ENCODE data around the gene COG6.

Gene COG6

DNA sequence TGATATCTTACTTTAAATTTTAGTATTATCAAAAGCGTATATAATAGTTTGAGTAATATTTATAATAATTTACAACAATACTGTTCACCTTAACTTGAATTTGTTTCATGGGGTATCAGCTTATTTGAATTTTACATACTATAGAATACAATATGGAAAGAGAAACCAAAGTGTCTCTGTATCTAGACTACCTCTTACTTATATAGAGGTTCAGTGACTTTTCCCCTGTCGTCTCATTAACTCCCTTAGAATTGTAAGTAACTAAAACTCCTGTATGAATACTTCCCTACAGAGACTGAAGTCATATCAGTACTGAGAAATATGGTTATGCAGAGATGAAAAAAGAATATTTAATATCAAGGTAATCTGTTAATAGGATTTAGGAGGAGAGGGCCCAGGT is 26.8 kb downstream of the COG6 start:
- peaks cover 33% of the 10 kb centered on the region for H3K36me3 ChIP-seq (ENCODE audit: control insufficient read depth, insufficient read depth, low read length)
- no peaks in the 10 kb centered on the region for H3K9me3 ChIP-seq (ENCODE audit: control insufficient read depth, insufficient read depth, low read length)
- H3K9ac ChIP-seq (ENCODE audit: low read depth, low read length): no peak overlapping the region
- H3K4me3 ChIP-seq (ENCODE audit: low read depth, low read length): no peak overlapping the region
- no peaks in the 10 kb centered on the region for H3K4me1 ChIP-seq (ENCODE audit: control insufficient read depth, insufficient read depth, low read length)
- H3K27ac ChIP-seq (ENCODE audit: low read depth, low read length): no peak overlapping the region
- no peaks in the 10 kb centered on the region for H3K27me3 ChIP-seq (ENCODE audit: control insufficient read depth, insufficient read depth, low read length)

DNA sequence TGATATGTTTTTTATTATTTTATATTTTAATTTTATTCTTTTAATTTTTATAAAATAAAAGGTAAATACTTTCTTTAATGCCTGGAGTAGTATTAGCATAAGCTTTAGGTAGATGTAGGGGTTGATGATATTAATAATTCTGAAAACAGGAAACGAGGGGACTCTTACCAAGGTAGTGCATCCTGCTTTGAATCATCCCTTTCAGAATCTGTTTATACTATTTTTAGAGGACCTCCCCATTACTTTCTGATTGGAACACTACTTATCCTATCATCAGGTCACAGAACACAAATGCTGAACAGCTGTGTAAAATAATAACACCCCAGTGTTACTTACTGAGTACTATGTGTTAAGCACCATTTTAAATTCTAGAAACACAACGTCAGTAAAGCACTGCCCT is 27.3 kb downstream of the COG6 start:
- Histone ChIP-seq H3K36me3 (ENCODE audit: control insufficient read depth, insufficient read depth, low read length) (peaks cover 33% of the 10 kb centered on the region), H3K9ac (ENCODE audit: low read depth, low read length) (no peak overlapping the region), H3K27me3 (ENCODE audit: control insufficient read depth, insufficient read depth, low read length) (no peaks in the 10 kb centered on the region), H3K27ac (ENCODE audit: low read depth, low read length) (no peak overlapping the region), H3K4me3 (ENCODE audit: low read depth, low read length) (no peak overlapping the region), H3K9me3 (ENCODE audit: control insufficient read depth, insufficient read depth, low read length) (no peaks in the 10 kb centered on the region), H3K4me1 (ENCODE audit: control insufficient read depth, insufficient read depth, low read length) (no peaks in the 10 kb centered on the region)

DNA sequence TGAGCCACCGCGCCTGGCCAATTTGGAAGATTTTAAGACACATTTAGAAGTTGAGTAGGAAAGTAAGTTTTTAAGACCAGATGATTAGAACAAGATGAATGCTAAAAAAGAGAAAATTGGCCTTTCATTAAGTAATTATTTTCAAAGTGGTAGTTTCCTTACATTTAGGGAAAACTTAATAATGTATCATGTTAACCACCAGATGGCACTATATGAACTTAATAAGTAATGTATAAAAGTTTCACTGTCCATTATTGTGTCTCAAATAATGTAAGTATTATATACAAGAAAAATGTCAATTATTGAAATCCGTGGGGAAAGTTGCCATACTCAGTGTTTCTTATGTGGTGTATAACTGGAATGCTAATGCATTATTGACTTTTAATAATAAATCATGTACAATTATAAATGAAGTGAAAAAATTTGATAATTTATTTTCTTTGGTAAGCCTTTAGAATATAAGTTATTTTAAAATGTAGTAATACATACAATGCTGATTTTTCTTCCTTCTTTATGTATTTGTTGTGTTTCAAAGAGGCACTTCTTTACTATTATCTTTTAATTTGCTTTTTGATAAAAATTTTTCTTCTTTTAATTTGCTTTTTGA is 29.2 kb downstream of the COG6 start:
- H3K9ac ChIP-seq (ENCODE audit: low read depth, low read length): no peak overlapping the region
- H3K4me1 ChIP-seq (ENCODE audit: control insufficient read depth, insufficient read depth, low read length): no peaks in the 10 kb centered on the region
- no peak overlapping the region for H3K27ac ChIP-seq (ENCODE audit: low read depth, low read length)

DNA sequence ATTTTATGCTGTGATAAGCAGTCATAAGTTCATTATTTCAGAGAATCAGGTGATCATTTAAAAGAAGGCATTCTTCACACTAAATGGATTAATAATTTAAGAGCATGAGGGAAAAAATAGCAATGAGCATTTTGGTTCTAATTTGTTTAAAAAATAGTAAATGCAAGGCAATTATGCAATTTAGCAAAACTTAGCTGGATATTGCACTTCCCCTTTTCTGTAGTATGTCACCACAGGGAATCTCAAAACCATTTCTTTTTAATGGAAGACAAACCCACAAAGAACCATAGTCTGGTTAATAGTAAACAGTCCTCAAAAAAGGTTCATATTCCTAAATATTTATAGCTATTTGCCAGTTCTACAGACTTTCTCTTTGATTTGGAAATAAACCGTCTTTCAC is 30.2 kb downstream of the COG6 start:
- no peaks in the 10 kb centered on the region for H3K27me3 ChIP-seq (ENCODE audit: control insufficient read depth, insufficient read depth, low read length)
- H3K36me3 ChIP-seq (ENCODE audit: control insufficient read depth, insufficient read depth, low read length): peaks cover 19% of the 10 kb centered on the region
- no peaks in the 10 kb centered on the region for H3K9me3 ChIP-seq (ENCODE audit: control insufficient read depth, insufficient read depth, low read length)
- H3K9ac ChIP-seq (ENCODE audit: low read depth, low read length): no peak overlapping the region
- H3K4me3 ChIP-seq (ENCODE audit: low read depth, low read length): no peak overlapping the region
- H3K27ac ChIP-seq (ENCODE audit: low read depth, low read length): no peak overlapping the region
- H3K4me1 ChIP-seq (ENCODE audit: control insufficient read depth, insufficient read depth, low read length): no peaks in the 10 kb centered on the region

More for the DNA sequence above, 29.2 kb downstream of the COG6 start:
- peaks cover 29% of the 10 kb centered on the region for H3K36me3 ChIP-seq (ENCODE audit: control insufficient read depth, insufficient read depth, low read length)
- no peaks in the 10 kb centered on the region for H3K9me3 ChIP-seq (ENCODE audit: control insufficient read depth, insufficient read depth, low read length)
- H3K27me3 ChIP-seq (ENCODE audit: control insufficient read depth, insufficient read depth, low read length): no peaks in the 10 kb centered on the region
- no peak overlapping the region for H3K4me3 ChIP-seq (ENCODE audit: low read depth, low read length)

DNA sequence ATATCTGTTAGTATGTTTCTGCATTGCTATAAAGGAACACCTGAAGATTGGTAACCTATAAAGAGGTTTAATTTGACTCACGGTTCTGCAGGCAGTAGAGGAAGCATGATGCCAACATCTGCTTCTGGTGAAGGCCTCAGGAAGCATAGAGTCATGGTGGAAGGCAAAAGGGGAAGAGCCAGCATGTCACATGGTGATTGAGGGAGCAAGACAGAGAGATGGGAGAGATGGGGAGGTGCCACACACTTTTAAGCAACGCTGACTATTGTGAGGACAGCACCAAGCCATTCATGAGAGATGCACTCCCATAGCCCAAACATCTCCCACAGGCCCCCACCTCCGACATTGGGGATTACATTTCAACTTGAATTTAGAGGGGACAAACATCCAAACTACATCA is 32.8 kb downstream of the COG6 start:
- Histone ChIP-seq H3K36me3 (ENCODE audit: control insufficient read depth, insufficient read depth, low read length) (no peaks in the 10 kb centered on the region; the same call in 1 of the 2 replicates), H3K27me3 (ENCODE audit: control insufficient read depth, insufficient read depth, low read length) (no peaks in the 10 kb centered on the region), H3K9ac (ENCODE audit: low read depth, low read length) (no peak overlapping the region), H3K27ac (ENCODE audit: low read depth, low read length) (no peak overlapping the region), H3K4me3 (ENCODE audit: low read depth, low read length) (no peak overlapping the region), H3K9me3 (ENCODE audit: control insufficient read depth, insufficient read depth, low read length) (no peaks in the 10 kb centered on the region), H3K4me1 (ENCODE audit: control insufficient read depth, insufficient read depth, low read length) (no peaks in the 10 kb centered on the region)

DNA sequence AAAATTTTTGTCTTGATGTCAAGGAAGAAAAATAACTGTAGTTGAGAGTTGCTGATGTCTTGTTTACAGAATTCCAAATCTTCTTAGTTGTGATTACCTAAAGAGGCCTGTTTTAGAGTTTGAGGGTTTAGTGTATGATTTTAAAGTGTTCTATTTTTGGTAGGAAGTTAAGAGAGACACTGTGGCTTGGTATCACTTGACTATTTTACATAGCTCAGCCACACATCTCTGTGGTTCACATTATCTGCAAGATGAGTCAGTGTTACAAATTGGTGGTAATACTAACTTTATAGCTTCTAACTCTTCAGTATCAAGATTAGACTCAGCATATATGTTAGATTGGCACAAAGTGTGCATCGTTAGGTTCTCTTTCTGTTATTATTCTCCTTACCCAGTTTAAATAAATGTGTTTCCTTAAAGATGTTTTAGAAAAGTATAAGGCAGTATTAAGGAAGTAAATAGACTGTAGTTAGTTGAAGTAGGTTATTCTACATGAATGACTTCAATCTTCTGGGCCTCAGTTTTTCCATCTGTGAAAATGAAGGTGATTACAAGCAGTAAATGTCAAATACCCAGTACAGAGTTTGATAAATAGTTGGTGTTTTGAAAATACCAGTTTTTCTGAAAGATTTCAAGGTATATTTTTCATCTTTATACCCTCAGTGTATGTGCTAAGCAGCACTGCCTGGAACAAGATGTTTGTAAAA is 33.4 kb downstream of the COG6 start:
- H3K36me3 ChIP-seq (ENCODE audit: control insufficient read depth, insufficient read depth, low read length): no peaks in the 10 kb centered on the region; the same call in 1 of the 2 replicates
- H3K27ac ChIP-seq (ENCODE audit: low read depth, low read length): no peak overlapping the region
- no peaks in the 10 kb centered on the region for H3K9me3 ChIP-seq (ENCODE audit: control insufficient read depth, insufficient read depth, low read length)
- H3K27me3 ChIP-seq (ENCODE audit: control insufficient read depth, insufficient read depth, low read length): no peaks in the 10 kb centered on the region
- H3K4me1 ChIP-seq (ENCODE audit: control insufficient read depth, insufficient read depth, low read length): no peaks in the 10 kb centered on the region
- H3K9ac ChIP-seq (ENCODE audit: low read depth, low read length): no peak overlapping the region
- H3K4me3 ChIP-seq (ENCODE audit: low read depth, low read length): no peak overlapping the region

DNA sequence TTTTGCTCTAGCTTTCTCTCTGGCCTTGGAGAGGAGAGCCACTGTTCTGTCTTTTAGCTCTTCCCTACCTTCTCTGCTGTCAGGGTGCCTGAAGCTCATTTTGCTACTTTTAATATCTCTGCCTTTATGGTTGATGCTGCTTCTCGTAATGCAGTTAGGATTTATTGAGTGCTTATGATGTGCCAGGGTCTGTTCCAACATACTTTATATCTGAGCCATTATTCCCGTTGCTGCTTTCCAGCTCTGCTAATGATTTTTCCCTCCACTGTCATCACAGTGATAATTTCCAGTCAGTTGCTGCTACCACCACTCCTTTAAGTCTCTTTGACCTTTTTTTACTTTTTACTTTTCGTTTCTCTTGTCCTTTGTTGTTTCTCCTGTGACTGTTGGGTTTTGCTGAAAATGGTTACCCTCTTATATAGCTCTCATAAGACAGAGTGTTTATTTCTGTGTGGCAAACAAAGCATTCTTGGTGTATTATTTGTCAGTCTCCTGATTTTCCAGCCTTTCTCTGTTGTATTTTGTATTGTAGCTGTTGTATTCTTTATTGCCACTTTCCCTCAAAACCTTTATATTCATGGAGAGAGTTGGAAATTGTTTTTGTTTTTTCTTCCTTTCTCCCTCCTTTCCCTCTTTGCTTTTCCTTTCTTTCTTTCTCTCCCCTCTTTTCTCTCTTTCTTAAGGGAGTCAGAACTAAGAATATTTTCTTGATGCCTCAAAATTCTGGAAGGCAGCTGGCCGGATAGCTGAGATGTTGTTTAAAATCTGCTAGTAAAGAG is 37.4 kb downstream of the COG6 start:
- Histone ChIP-seq H3K9ac (ENCODE audit: low read depth, low read length) (no peak overlapping the region), H3K36me3 (ENCODE audit: control insufficient read depth, insufficient read depth, low read length) (peaks cover 6% of the 10 kb centered on the region; the same call in 1 of the 2 replicates), H3K4me3 (ENCODE audit: low read depth, low read length) (no peak overlapping the region), H3K27me3 (ENCODE audit: control insufficient read depth, insufficient read depth, low read length) (no peaks in the 10 kb centered on the region), H3K27ac (ENCODE audit: low read depth, low read length) (no peak overlapping the region), H3K4me1 (ENCODE audit: control insufficient read depth, insufficient read depth, low read length) (no peaks in the 10 kb centered on the region), H3K9me3 (ENCODE audit: control insufficient read depth, insufficient read depth, low read length) (no peaks in the 10 kb centered on the region)

DNA sequence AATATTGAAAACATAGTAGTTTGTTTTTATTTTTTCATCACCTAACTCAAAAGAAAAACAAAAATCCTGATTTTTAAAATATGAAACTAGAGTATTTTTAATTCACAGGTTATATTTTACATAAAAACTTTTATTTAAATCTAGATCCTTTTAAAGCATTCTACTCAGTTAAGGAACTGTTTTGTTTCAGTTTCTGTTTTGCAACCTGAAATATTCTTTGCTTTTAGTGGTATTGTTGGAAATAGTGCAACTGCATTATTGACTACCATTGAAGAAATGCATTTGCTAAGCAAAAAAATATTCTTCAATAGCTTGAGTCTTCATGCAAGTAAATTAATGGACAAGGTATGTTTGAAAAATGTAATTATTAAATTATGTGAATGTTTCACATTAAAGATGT is 43.8 kb downstream of the COG6 start:
- H3K9me3 ChIP-seq (ENCODE audit: control insufficient read depth, insufficient read depth, low read length): no peaks in the 10 kb centered on the region
- no peaks in the 10 kb centered on the region for H3K4me1 ChIP-seq (ENCODE audit: control insufficient read depth, insufficient read depth, low read length)
- H3K36me3 ChIP-seq (ENCODE audit: control insufficient read depth, insufficient read depth, low read length): 0 out of 2 replicates have a peak, but pooled peaks cover 6% of the 10 kb centered on the region
- no peak overlapping the region for H3K9ac ChIP-seq (ENCODE audit: low read depth, low read length)
- H3K27me3 ChIP-seq (ENCODE audit: control insufficient read depth, insufficient read depth, low read length): no peaks in the 10 kb centered on the region
- H3K27ac ChIP-seq (ENCODE audit: low read depth, low read length): no peak overlapping the region
- H3K4me3 ChIP-seq (ENCODE audit: low read depth, low read length): no peak overlapping the region

DNA sequence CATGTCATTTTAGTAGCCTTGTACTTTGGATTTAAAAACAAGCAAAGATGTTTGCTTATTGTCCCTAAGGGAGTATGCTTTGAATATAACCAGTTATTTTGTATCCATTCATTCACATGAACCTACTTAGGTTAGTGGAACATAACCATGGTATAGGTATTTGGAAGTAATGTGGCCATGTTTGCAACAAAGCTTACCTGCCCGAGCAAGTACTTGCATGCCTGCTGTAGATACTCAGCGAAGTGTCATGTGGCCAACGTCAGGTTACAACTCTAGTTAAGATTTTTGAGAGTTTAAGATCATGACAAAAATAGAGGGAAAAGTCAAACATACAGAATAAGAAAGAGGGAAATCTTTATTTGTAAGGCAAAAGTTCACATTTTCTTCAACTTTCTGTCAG is 57.2 kb downstream of the COG6 start:
- Histone ChIP-seq H3K27ac (ENCODE audit: low read depth, low read length) (no peak overlapping the region), H3K4me3 (ENCODE audit: low read depth, low read length) (no peak overlapping the region), H3K9me3 (ENCODE audit: control insufficient read depth, insufficient read depth, low read length) (no peaks in the 10 kb centered on the region), H3K9ac (ENCODE audit: low read depth, low read length) (no peak overlapping the region), H3K36me3 (ENCODE audit: control insufficient read depth, insufficient read depth, low read length) (no peaks in the 10 kb centered on the region), H3K27me3 (ENCODE audit: control insufficient read depth, insufficient read depth, low read length) (no peaks in the 10 kb centered on the region), H3K4me1 (ENCODE audit: control insufficient read depth, insufficient read depth, low read length) (no peaks in the 10 kb centered on the region)

DNA sequence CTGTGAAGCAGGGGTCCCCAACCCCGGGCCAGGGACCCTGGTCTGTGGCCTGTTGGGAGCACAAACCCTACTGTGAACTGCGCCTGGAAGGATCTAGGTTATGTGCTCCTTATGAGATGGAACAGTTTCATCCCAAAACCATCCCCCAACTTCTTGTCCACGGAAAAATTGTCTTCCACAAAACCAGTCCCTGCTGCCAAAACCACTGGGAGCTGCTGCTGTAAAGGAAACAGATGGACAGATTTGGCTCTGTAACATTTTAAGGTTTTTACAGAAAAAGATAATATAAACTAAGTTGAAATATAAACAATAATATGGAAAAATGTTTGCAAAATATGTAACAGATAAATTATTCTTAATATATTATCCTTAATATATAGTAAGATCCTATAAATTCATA is 73.7 kb downstream of the COG6 start:
- H3K27ac ChIP-seq (ENCODE audit: low read depth, low read length): no peak overlapping the region

DNA sequence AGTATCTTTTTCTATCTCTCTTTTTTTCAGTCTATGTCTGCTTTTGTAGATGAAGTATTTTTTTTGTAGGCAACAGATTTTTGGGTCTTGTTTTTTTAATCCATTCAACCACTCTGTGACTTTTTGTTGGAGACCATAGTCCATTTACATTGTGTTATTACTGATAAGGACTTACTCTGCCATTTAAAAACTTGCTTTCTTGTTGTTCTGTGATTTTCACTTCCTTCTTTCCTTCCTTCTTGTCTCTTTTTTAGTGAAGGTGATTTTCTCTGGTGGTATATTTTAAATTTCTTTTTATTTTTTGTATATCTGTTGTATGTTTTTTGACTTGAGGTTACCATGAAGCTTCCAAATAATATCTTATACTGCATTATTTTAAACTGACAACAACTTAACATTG is 79.5 kb downstream of the COG6 start:
- Histone ChIP-seq H3K4me1 (ENCODE audit: control insufficient read depth, insufficient read depth, low read length) (no peaks in the 10 kb centered on the region), H3K9ac (ENCODE audit: low read depth, low read length) (no peak overlapping the region), H3K36me3 (ENCODE audit: control insufficient read depth, insufficient read depth, low read length) (no peaks in the 10 kb centered on the region), H3K27me3 (ENCODE audit: control insufficient read depth, insufficient read depth, low read length) (no peaks in the 10 kb centered on the region), H3K4me3 (ENCODE audit: low read depth, low read length) (no peak overlapping the region), H3K9me3 (ENCODE audit: control insufficient read depth, insufficient read depth, low read length) (no peaks in the 10 kb centered on the region), H3K27ac (ENCODE audit: low read depth, low read length) (no peak overlapping the region)

More for the DNA sequence above, 73.7 kb downstream of the COG6 start:
- Histone ChIP-seq H3K36me3 (ENCODE audit: control insufficient read depth, insufficient read depth, low read length) (peaks cover 15% of the 10 kb centered on the region), H3K4me1 (ENCODE audit: control insufficient read depth, insufficient read depth, low read length) (no peaks in the 10 kb centered on the region), H3K9ac (ENCODE audit: low read depth, low read length) (no peak overlapping the region), H3K4me3 (ENCODE audit: low read depth, low read length) (no peak overlapping the region), H3K9me3 (ENCODE audit: control insufficient read depth, insufficient read depth, low read length) (no peaks in the 10 kb centered on the region), H3K27me3 (ENCODE audit: control insufficient read depth, insufficient read depth, low read length) (no peaks in the 10 kb centered on the region)
